Activated CD8-positive, alpha-beta T cell treated with anti-CD3 and anti-CD28 coated beads for 36 hours (primary cell): ENCODE results near the gene DLG2. TPM values are rescaled to one million over a fixed set of nuclear protein-coding genes. Genes with fewer than 3 reads are reported as not detected.

Experiments
- ATAC-seq: fragments of 200-7000 bp; cut with Tn5 transposase; one replicate; pipeline ENCODE4 v1.10.0; 2021; ENCODE audit warnings: mild to moderate bottlenecking, moderate library complexity
- CTCF ChIA-PET: fragments of 350-600 bp; sonication (Branson Sonifier 250); formaldehyde crosslinking; loops from one replicate; lab custom pipeline; 2021; ENCODE audit warnings: antibody characterized with exemption; lab: Charles Lee
- POLR2A ChIA-PET: fragments of 350-600 bp; sonication (Branson Sonifier 250); formaldehyde crosslinking; loops from one replicate; lab custom pipeline; 2021; ENCODE audit warnings: antibody characterized with exemption; lab: Charles Lee
- DNase-seq: peaks from one replicate; pipeline ENCODE4 v3.0.0-alpha.2; 2020
- H3K27ac Mint-ChIP-seq: one replicate; pipeline ENCODE4 v1.8.0; 2021; ENCODE audit warnings: mild to moderate bottlenecking, mixed read lengths
- H3K27me3 Mint-ChIP-seq: one replicate; pipeline ENCODE4 v1.8.0; 2021; ENCODE audit warnings: mixed read lengths
- H3K36me3 Mint-ChIP-seq: one replicate; pipeline ENCODE4 v1.8.0; 2021; ENCODE audit warnings: low read depth, mixed read lengths
- H3K4me1 Mint-ChIP-seq: one replicate; pipeline ENCODE4 v1.8.0; 2021; ENCODE audit warnings: low read depth, mixed read lengths
- H3K4me3 Mint-ChIP-seq: one replicate; pipeline ENCODE4 v1.8.0; 2021; ENCODE audit warnings: mild to moderate bottlenecking, moderate library complexity, mixed read lengths
- H3K9me3 Mint-ChIP-seq: one replicate; pipeline ENCODE4 v1.8.0; 2021; ENCODE audit warnings: mixed read lengths
- intact Hi-C: fragments of 100-400 bp; cut with micrococcal nuclease; formaldehyde crosslinking; loops from one replicate; pipeline ENCODE4 v1.10.0; 2022
- total RNA-seq, 2 experiments: library from RNA; stranded (reverse); gene quantifications; one replicate each; pipeline ENCODE4 v1.2.3, GENCODE V29; 2021
- TF ChIP-seq, protein P1 (sequence below): fragments of 200-600 bp; IDR thresholded peaks from one replicate; pipeline ENCODE4 v1.8.0; 2022; ENCODE audit warnings: antibody characterized with exemption, mild to moderate bottlenecking

DLG2 gene
- total RNA-seq, 2 experiments from 2014 or later, result 2.2 to 2.6 TPM

GRCh38 chr11:83862691-83863090, 1764.5 kb downstream of the DLG2 start:
- no peaks in the 10 kb centered on the region for H3K9me3 Mint-ChIP-seq
- no peak overlapping the region for H3K27ac Mint-ChIP-seq
- ChIA-PET POLR2A (no interaction called here), CTCF (no interaction called here)
- ATAC-seq, result no peak
- TF ChIP-seq, protein P1, sequence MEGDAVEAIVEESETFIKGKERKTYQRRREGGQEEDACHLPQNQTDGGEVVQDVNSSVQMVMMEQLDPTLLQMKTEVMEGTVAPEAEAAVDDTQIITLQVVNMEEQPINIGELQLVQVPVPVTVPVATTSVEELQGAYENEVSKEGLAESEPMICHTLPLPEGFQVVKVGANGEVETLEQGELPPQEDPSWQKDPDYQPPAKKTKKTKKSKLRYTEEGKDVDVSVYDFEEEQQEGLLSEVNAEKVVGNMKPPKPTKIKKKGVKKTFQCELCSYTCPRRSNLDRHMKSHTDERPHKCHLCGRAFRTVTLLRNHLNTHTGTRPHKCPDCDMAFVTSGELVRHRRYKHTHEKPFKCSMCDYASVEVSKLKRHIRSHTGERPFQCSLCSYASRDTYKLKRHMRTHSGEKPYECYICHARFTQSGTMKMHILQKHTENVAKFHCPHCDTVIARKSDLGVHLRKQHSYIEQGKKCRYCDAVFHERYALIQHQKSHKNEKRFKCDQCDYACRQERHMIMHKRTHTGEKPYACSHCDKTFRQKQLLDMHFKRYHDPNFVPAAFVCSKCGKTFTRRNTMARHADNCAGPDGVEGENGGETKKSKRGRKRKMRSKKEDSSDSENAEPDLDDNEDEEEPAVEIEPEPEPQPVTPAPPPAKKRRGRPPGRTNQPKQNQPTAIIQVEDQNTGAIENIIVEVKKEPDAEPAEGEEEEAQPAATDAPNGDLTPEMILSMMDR, result no peak
- no peaks in the 10 kb centered on the region for H3K36me3 Mint-ChIP-seq
- DNase-seq, result no peak
- H3K4me1 Mint-ChIP-seq, result no peaks in the 10 kb centered on the region
- H3K27me3 Mint-ChIP-seq, result no peaks in the 10 kb centered on the region
- intact Hi-C loops, result no loop called here
- H3K4me3 Mint-ChIP-seq, result no peak overlapping the region

GRCh38 chr11:83862033-83862432, 1765.1 kb downstream of the DLG2 start:
- Mint-ChIP-seq H3K4me1 (no peaks in the 10 kb centered on the region), H3K27ac (no peak overlapping the region), H3K36me3 (no peaks in the 10 kb centered on the region), H3K27me3 (no peaks in the 10 kb centered on the region), H3K9me3 (peaks cover 1% of the 10 kb centered on the region), H3K4me3 (no peak overlapping the region)
- ChIA-PET CTCF (no interaction called here), POLR2A (no interaction called here)
- intact Hi-C loops, result no loop called here
- TF ChIP-seq, protein P1, result no peak
- ATAC-seq (no peak), DNase-seq (no peak)

- DNase-seq, result no peak
- intact Hi-C loops, result no loop called here
- Mint-ChIP-seq H3K9me3 (peaks cover 1% of the 10 kb centered on the region), H3K36me3 (no peaks in the 10 kb centered on the region), H3K4me1 (no peaks in the 10 kb centered on the region), H3K27me3 (no peaks in the 10 kb centered on the region), H3K4me3 (no peak overlapping the region), H3K27ac (no peak overlapping the region)
- TF ChIP-seq, protein P1, result no peak
- ChIA-PET CTCF (no interaction called here), POLR2A (no interaction called here)
- ATAC-seq, result no peak
Observed at GRCh38 chr11:83858694-83859093, 1768.5 kb downstream of the DLG2 start.

GRCh38 chr11:83855237-83855636, 1771.9 kb downstream of the DLG2 start:
- DNase-seq, result no peak
- POLR2A ChIA-PET, result no interaction called here
- Mint-ChIP-seq H3K27me3 (no peaks in the 10 kb centered on the region), H3K9me3 (peaks cover 1% of the 10 kb centered on the region), H3K36me3 (no peaks in the 10 kb centered on the region), H3K27ac (no peak overlapping the region), H3K4me3 (no peak overlapping the region), H3K4me1 (no peaks in the 10 kb centered on the region)
- CTCF ChIA-PET, result interaction anchor here (1.3 kb wide), 1 partner anchor 27 kb away, joined by 3 read pairs; no protein-coding TSS in a partner anchor
- no peak for ATAC-seq
- intact Hi-C loops, result no loop called here
- TF ChIP-seq, protein P1, result no peak

- H3K27ac Mint-ChIP-seq, result no peak overlapping the region
- H3K4me3 Mint-ChIP-seq, result no peak overlapping the region
- H3K9me3 Mint-ChIP-seq, result peaks cover 1% of the 10 kb centered on the region
- no peaks in the 10 kb centered on the region for H3K36me3 Mint-ChIP-seq
- POLR2A ChIA-PET, result no interaction called here
- intact Hi-C loops, result no loop called here
- H3K4me1 Mint-ChIP-seq, result no peaks in the 10 kb centered on the region
- ATAC-seq (no peak), DNase-seq (no peak)
- no peaks in the 10 kb centered on the region for H3K27me3 Mint-ChIP-seq
- CTCF ChIA-PET, result interaction anchor here (1.5 kb wide), 1 partner anchor 17 kb away, joined by 3 read pairs; no protein-coding TSS in a partner anchor
- TF ChIP-seq, protein P1, result no peak
Observed at GRCh38 chr11:83852775-83853442, 1774.2 kb downstream of the DLG2 start.
